ENCODE data around the gene TP53TG3B. TPM values are rescaled to one million over a fixed set of nuclear protein-coding genes. Genes with fewer than 3 reads are reported as not detected.

The TP53TG3B gene, protein sequence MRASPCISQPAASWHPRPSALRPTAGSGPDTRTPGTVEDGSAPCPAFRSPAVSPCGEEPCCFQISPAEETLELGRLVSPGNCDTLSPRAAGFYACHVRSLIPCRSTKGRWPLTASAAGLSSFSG
- not detected in 2 replicates for total RNA-seq

DNA sequence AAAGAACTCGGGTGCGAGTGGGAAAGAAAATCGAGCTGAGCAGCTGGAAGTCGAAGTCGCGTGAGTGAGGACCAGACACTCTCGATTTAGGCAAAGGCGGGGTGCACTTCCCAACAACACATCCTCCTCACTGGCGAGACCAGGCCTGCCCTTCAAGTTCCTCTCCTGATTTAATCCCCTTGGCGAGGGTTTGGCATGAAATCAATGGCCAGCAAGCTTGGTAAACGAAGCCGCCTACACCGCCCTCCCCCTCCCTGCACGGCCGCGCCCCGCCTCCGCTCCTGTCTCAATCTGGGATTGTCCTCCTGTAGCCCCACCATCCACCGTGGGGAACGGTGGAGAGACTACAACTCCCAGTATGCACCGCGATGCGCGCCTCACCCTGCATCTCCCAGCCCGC lies at the start of gene TP53TG3B:
Gene TP53TG3B, plus strand, starts transcription at position 301 of the 400 bp plus-strand sequence. Its CDS starts 68 bp downstream, at position 369.

Other genes with a start within 250 kb of the TP53TG3B start
- gene TP53TG3C, start 166.6 kb upstream of the TP53TG3B start, total RNA-seq: 0.32 TPM in 1 of 2 replicates, not detected in the other
- gene TP53TG3E, start 56.5 kb upstream of the TP53TG3B start, total RNA-seq: not detected in 2 replicates
- not detected in 2 replicates for gene TP53TG3F, start 98.8 kb downstream of the TP53TG3B start, total RNA-seq

All from epithelial cell of umbilical artery (primary cell).